ENCODE measurements around the gene POU2F3.

The POU2F3 gene

DNA sequence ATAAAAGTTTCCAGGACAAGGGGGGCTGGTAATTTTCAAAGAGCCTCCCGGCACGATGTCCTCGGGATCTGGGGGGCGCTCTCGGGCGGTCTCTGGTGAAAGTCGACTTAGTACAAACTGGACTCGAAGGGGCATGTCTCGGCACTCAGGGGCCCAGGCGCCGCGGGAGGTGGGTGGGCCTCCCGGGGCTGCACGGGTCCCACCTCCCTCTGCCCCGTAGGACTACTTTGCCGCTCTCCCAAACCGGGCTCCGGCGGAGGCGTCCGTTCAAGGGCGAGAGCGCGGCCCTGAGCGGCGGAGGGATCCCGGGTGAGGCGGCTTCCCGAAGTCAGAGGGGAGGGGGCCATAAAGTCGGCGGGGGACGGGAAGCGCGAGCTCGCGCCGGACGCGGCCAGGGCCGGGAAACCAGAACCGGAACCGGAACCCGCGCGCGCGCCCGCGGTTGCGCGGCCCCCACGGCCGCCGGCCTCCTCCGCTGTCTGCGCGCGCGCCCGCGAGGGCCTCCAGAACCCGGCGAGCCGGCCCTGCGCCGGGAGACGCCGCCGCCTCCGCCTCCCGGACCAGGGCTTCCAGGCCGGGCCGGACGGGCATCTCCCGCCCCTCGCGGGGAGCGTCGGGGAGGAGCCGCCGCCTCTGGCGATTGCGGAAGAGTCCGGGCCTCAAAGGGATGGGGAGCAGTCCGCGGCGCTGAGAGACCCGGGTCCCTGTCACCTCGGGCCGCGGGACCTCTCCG is 96.1 kb downstream of the POU2F3 start, which contains the start of gene ARHGEF12:
TSS of gene ARHGEF12 (plus strand) at position 506 of the 733 bp plus-strand sequence. CDS start 831 bp downstream, outside the sequence.
- peak; percentile 98 to 99 for DNase-seq (ENCODE audit: low read depth in 2 of 2)
- peak within 1 kb of the TSS; percentile 84 to 87 for H3K4me3 ChIP-seq (replicated peaks in 1 of 2; ENCODE audit: low read depth in 2 of 2, low read length in 2 of 2)
- TF ChIP-seq, protein P1, sequence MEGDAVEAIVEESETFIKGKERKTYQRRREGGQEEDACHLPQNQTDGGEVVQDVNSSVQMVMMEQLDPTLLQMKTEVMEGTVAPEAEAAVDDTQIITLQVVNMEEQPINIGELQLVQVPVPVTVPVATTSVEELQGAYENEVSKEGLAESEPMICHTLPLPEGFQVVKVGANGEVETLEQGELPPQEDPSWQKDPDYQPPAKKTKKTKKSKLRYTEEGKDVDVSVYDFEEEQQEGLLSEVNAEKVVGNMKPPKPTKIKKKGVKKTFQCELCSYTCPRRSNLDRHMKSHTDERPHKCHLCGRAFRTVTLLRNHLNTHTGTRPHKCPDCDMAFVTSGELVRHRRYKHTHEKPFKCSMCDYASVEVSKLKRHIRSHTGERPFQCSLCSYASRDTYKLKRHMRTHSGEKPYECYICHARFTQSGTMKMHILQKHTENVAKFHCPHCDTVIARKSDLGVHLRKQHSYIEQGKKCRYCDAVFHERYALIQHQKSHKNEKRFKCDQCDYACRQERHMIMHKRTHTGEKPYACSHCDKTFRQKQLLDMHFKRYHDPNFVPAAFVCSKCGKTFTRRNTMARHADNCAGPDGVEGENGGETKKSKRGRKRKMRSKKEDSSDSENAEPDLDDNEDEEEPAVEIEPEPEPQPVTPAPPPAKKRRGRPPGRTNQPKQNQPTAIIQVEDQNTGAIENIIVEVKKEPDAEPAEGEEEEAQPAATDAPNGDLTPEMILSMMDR (IDR thresholded peaks at IDR 0.05; ENCODE audit: low read depth, low read length), result peak; percentile 25

DNA sequence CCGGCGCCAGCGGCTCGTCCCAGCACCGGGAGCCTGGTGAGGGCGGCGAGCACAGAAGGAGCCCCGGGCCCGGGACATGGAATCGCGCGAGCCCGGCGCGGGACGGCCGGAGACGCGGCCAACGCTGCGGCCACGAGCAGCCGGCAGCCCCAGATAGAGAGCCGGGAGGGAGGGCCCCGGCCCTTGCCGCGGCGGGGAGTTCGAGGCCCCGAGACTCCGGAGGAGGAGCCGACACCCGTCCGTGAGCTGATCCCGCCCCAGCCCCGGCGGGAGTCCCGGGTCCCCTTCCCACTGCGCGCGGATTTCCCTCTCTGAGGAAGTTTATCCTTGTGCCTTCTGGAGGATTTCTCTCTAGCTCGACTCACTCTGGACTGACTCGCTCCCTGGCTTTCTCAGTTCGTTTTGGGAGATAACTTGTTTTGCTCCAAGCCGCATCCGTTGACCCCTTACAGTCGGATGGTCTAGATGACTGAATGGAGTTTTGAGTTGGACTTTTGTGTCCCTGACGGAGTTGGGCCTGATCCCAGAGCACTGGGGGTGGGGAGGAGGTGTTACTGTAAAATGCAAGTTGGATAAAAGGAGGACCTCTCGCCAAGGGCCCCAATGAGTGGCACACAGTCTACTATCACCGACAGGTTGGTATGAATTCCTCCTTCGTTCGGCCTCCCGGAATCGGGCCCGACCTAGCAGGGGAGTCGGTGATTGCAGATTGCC is 96.9 kb downstream of the POU2F3 start:
- H3K4me3 ChIP-seq (replicated peaks in 1 of 2; ENCODE audit: low read depth in 2 of 2, low read length in 2 of 2), result peak overlapping the region; percentile 84 to 87
- TF ChIP-seq, protein P1 (IDR thresholded peaks at IDR 0.05; ENCODE audit: low read depth, low read length), result no peak
- peak; percentile 49 to 51 for DNase-seq (ENCODE audit: low read depth in 2 of 2)

DNA sequence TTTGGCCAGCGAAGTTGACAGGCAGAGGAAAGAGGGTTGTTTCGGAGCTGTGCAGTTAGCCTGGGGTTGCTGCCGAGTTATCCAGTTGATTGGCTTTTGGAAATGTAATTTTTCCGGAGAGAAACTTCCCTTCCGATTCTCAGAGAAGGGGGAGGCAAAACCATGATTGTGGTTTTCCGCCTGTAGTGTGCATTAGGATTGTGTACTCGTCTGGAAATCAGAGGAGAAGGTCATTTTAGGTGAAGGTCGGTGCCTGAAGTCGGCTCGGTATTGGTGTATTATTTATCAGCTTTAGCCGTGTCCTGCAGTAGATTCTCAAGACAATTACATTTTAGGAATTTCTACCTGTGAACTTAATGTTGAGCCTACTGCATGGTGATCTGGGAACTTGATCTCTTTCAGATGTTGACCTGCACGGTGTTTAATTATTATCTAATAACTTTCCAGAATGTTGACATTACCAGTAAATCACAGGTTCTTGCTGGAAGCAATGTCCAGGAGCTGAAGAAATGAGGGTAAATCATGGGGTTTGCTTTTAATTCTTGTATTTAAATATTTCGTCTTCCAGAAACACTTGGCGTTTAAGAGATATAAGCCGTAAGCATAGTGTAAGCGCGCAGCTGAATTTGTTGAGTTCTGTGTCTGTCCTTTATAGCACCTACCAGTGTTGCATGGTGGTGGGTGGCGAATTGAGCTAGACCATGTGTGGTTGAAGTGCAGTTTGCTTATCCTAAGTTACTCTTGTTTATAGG is 97.6 kb downstream of the POU2F3 start:
- DNase-seq (ENCODE audit: low read depth in 2 of 2), result peak; percentile 30 to 39
- H3K4me3 ChIP-seq (replicated peaks in 1 of 2; ENCODE audit: low read depth in 2 of 2, low read length in 2 of 2), result peak overlapping the region; percentile 84 to 87
- TF ChIP-seq, protein P1 (IDR thresholded peaks at IDR 0.05; ENCODE audit: low read depth, low read length), result no peak

DNA sequence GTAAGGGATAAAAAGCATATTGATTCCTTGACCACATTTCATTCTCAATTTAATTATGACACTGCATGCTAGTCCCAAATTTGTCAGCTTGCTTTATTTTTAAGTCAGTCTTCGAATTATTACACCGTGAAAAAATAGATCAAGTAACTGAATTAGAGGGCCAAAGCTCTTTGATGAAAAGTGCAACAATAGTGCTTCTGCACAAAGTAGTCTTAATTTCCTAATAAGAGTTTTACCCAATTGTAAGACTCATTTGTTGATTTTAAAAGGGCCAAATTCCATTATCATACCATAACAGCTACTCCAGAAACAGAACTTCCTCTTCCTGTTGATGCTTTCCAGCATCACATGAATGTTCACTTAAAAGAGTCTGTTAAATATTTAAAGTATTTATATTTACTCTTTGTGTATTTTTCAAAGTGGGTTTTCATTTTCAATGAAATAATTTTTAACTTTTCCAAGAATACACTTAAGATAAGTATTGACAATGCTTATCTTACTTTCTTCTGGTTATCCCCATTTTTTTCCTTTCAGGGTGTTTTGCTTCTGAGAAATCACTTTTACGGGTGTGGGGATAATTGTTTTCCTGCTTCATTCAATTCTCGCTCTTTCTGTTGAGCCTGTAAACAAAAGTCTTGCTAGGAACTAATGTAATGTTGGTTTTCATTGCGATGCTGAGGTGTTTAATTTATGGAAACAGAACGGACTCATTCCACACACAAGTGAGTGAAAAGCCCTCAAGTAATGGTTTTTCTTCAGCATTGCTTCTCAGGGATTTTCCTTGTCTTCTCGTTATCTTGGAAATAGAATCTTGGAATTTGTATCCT is 98.4 kb downstream of the POU2F3 start:
- peak overlapping the region; percentile 84 to 87 for H3K4me3 ChIP-seq (replicated peaks in 1 of 2; ENCODE audit: low read depth in 2 of 2, low read length in 2 of 2)
- TF ChIP-seq, protein P1 (IDR thresholded peaks at IDR 0.05; ENCODE audit: low read depth, low read length), result no peak
- DNase-seq (ENCODE audit: low read depth in 2 of 2), result peak in 1 of 2 donors; percentile 65

GRCh38 chr11:120339394-120339890 is 99.5 kb downstream of the POU2F3 start:
- TF ChIP-seq, protein P1 (IDR thresholded peaks at IDR 0.05; ENCODE audit: low read depth, low read length), result no peak
- H3K4me3 ChIP-seq (replicated peaks in 1 of 2; ENCODE audit: low read depth in 2 of 2, low read length in 2 of 2), result peak overlapping the region; percentile 84 to 87

GRCh38 chr11:120340529-120340928 is 100.6 kb downstream of the POU2F3 start:
- peak in 1 of 2 donors; percentile 43 for DNase-seq (ENCODE audit: low read depth in 2 of 2)
- H3K4me3 ChIP-seq (replicated peaks in 1 of 2; ENCODE audit: low read depth in 2 of 2, low read length in 2 of 2), result no peak overlapping the region
- TF ChIP-seq, protein P1 (IDR thresholded peaks at IDR 0.05; ENCODE audit: low read depth, low read length), result no peak

More at GRCh38 chr11:120339394-120339890, 99.5 kb downstream of the POU2F3 start:
- DNase-seq (ENCODE audit: low read depth in 2 of 2), result peak; percentile 52 to 58

Data from cardiac fibroblast (primary cell).